Body of pancreas (tissue), 4 donors: Measurements from ENCODE around the gene PANX1. TPM values are rescaled to one million over a fixed set of nuclear protein-coding genes. Genes with fewer than 3 reads are reported as not detected.
"Not testable (repeated sequence)": the region's sequence is repeated elsewhere in the genome, so short reads cannot be mapped to it uniquely, and the experiment has no call there.

ENCODE experiments used
- ATAC-seq: fragments of 150-250 bp; one replicate; pipeline ENCODE4 v1.9.1; 2016
- DNase-seq, 4 donors: peaks; one replicate each; pipeline ENCODE4 v3.0.0-alpha.2; 2019
- H3K27ac ChIP-seq, 4 donors: fragments of 200-600 bp; sonication (generic); 1 replicate in 3 of 4; 2 replicates in 1 of 4; pipeline versions ENCODE4 v1.5.1 to v1.6.1; 2016 to 2019; ENCODE audit warnings: mild to moderate bottlenecking in 1 of 4, mixed read lengths in 1 of 4, moderate library complexity in 1 of 4
- H3K27me3 ChIP-seq, 2 donors: fragments of 200-600 bp; sonication (generic); one replicate each; pipeline ENCODE4 v1.6.0; 2016; ENCODE audit warnings: mild to moderate bottlenecking in 1 of 2
- H3K36me3 ChIP-seq, 2 donors: fragments of 200-600 bp; sonication (generic); replicated peaks in 1 of 2; 2 replicates each; pipeline ENCODE4 v1.5.1; 2016; ENCODE audit warnings: low read depth in 2 of 2; ENCODE audit not compliant: insufficient read depth in 1 of 2
- H3K4me1 ChIP-seq: fragments of 200-600 bp; sonication (generic); one replicate; pipeline ENCODE4 v1.6.0; 2016
- H3K4me3 ChIP-seq, 2 donors: fragments of 200-600 bp; sonication (generic); 1 replicate in 1 of 2; 2 replicates in 1 of 2; pipeline ENCODE4 v1.5.1; 2016 to 2019
- H3K9me3 ChIP-seq, 3 donors: fragments of 200-600 bp; sonication (generic); 1 replicate in 2 of 3; 2 replicates in 1 of 3; pipeline ENCODE4 v1.5.1; 2016
- CTCF ChIP-seq, 7 experiments: fragments of 450-650 bp in 4 of 7; fragments of 200-600 bp in 3 of 7; sonication (generic) in 3 of 7; IDR thresholded peaks; one replicate each; pipeline ENCODE4 v1.5.1; 2016 to 2019; ENCODE audit warnings: antibody characterized with exemption in 7 of 7
- POLR2A ChIP-seq, 3 donors: fragments of 450-650 bp; IDR thresholded peaks; one replicate each; pipeline ENCODE4 v1.6.1; 2016; ENCODE audit warnings: antibody characterized with exemption in 3 of 3, mild to moderate bottlenecking in 2 of 3
- WGBS, 2 donors: methylation state at CpG; one replicate each; pipeline ENCODE4 v1.1.5; 2017; 5-methylcytosine and 5-hydroxymethylcytosine counted together
- intact Hi-C: fragments of 100-400 bp; cut with DNase I; formaldehyde crosslinking; loops from one replicate; pipeline ENCODE4 v1.15.1; 2023
- total RNA-seq, 2 donors: library from RNA; depleted of rRNA; stranded (reverse); fragments of >200 nt; gene quantifications; one replicate each; pipeline ENCODE4 v1.1.0, GENCODE V29; 2016

Gene PANX1
- total RNA-seq, 2 donors from 2014 or later, result 8.6 to 14.2 TPM

GRCh38 chr11:94117197-94117574 lies 11.5 kb upstream of the PANX1 start:
- DNase-seq, result no peak
- no peaks in the 10 kb centered on the region for H3K9me3 ChIP-seq
- H3K27ac ChIP-seq, result no peak overlapping the region
- no peak overlapping the region for H3K4me3 ChIP-seq
- TF ChIP-seq CTCF (IDR thresholded peaks at IDR 0.05), result no peak
- TF ChIP-seq POLR2A (IDR thresholded peaks at IDR 0.05), result no peak
- intact Hi-C loops, result no loop called here
- H3K27me3 ChIP-seq, result no peaks in the 10 kb centered on the region
- H3K4me1 ChIP-seq, result peaks cover 17% of the 10 kb centered on the region
- no peak for ATAC-seq
- H3K36me3 ChIP-seq, result no peaks in the 10 kb centered on the region
- WGBS, 2 donors, result 38 to 58% methylated on average over 1 of the region's 1 CpG

DNA sequence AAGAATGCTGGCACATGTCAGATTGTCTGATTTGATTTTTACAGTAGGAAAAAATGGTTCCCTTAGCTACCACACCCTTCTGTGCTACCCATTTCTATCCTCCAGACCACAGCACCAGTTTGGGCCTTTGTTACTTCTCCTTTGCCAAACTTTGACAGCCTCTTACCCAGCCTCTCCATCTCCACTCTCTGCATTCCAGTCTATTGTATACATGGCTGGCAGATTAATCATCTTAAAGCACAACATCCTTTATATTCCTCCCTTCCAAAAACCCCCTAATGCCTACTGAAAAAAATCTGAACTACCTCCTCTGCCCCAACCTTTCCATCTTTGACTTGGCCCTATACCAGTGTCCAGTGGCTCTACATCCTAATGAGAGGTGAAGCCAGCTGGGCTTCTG lies 10.8 kb upstream of the PANX1 start:
- Histone ChIP-seq H3K27me3 (no peaks in the 10 kb centered on the region), H3K27ac (no peak overlapping the region), H3K9me3 (no peaks in the 10 kb centered on the region), H3K36me3 (no peaks in the 10 kb centered on the region), H3K4me1 (peaks cover 17% of the 10 kb centered on the region), H3K4me3 (no peak overlapping the region)
- TF ChIP-seq CTCF (IDR thresholded peaks at IDR 0.05), result no peak
- no peak for TF ChIP-seq POLR2A (IDR thresholded peaks at IDR 0.05)
- no peak for ATAC-seq
- no peak for DNase-seq
- intact Hi-C loops, result no loop called here

DNA sequence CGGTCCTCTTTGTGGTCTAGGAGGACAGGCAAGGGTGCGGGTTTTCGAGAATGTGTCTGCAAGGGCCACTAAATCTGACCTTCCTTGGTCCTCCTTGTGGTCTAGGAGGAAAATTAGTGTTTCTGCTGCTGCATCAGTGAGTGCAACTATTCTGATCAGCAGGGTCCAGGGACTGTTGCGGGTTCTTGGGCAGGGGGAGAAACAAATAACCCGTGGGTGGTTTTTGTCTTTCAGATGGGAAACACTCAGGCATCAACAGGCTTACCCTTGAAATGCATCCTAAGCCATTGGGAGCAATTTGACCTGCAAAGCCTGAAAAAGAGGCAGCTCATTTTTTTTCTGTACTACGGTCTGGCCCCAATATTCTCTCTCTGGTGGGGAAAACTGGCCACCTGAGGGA lies 9.0 kb upstream of the PANX1 start:
- H3K4me1 ChIP-seq, result peaks cover 17% of the 10 kb centered on the region
- DNase-seq, intact Hi-C loops, H3K27ac ChIP-seq, H3K4me3 ChIP-seq, H3K27me3 ChIP-seq, H3K9me3 ChIP-seq, H3K36me3 ChIP-seq, ATAC-seq: not testable (repeated sequence)
- 92 to 93% methylated on average over 6 of the region's 6 CpGs for WGBS, 2 donors

GRCh38 chr11:94120516-94120915 lies 8.1 kb upstream of the PANX1 start:
- H3K27ac ChIP-seq, intact Hi-C loops, DNase-seq, ATAC-seq, H3K4me3 ChIP-seq, H3K36me3 ChIP-seq, H3K27me3 ChIP-seq, H3K9me3 ChIP-seq: not testable (repeated sequence)
- WGBS, 2 donors, result 76% methylated on average over 2 of the region's 2 CpGs
- H3K4me1 ChIP-seq, result peaks cover 17% of the 10 kb centered on the region

DNA sequence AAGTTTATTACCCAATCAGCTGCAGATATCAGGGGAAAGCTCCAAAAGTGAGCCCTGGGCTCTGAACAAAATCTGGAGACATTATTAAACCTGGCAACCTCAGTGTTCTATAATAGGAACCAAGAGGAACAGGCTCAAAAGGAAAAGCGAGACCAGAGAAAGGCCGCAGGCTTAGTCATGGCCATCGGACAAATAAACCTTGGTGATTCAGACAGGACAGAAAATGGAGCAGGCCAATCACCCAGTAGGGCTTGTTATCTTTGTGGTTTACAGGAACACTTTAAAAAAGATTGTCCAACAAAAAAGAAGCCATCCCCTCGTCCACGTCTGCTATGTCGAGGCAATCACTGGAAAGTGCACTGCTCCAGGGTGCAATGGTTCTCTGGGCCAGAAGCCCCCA lies 7.7 kb upstream of the PANX1 start:
- Histone ChIP-seq H3K27me3 (no peaks in the 10 kb centered on the region), H3K36me3 (no peaks in the 10 kb centered on the region), H3K27ac (no peak overlapping the region), H3K4me3 (no peak overlapping the region), H3K4me1 (peaks cover 14% of the 10 kb centered on the region), H3K9me3 (no peaks in the 10 kb centered on the region)
- DNase-seq (no peak), ATAC-seq (no peak)
- no peak for TF ChIP-seq POLR2A (IDR thresholded peaks at IDR 0.05)
- TF ChIP-seq CTCF (IDR thresholded peaks at IDR 0.05), result no peak
- intact Hi-C loops, result no loop called here
- 89 to 96% methylated on average over 6 of the region's 6 CpGs for WGBS, 2 donors

- no peak for TF ChIP-seq POLR2A (IDR thresholded peaks at IDR 0.05)
- TF ChIP-seq CTCF (IDR thresholded peaks at IDR 0.05), result no peak
- ATAC-seq (no peak), DNase-seq (no peak)
- intact Hi-C loops, result no loop called here
- WGBS, 2 donors, result 91 to 93% methylated on average over 7 to 8 of the region's 8 CpGs
- no peaks in the 10 kb centered on the region for H3K27me3 ChIP-seq
- no peak overlapping the region for H3K4me3 ChIP-seq
- H3K4me1 ChIP-seq, result peaks cover 18% of the 10 kb centered on the region
- no peak overlapping the region for H3K27ac ChIP-seq
- no peaks in the 10 kb centered on the region for H3K36me3 ChIP-seq
- no peaks in the 10 kb centered on the region for H3K9me3 ChIP-seq
Measured at GRCh38 chr11:94125407-94126115, 3.1 kb upstream of the PANX1 start.
